B cell (primary cell): ENCODE measurements around the gene CDKAL1. TPM values are rescaled to one million over a fixed set of nuclear protein-coding genes. Genes with fewer than 3 reads are reported as not detected.

Experiments used
- ATAC-seq: fragments of 200-7000 bp; cut with Tn5 transposase; one replicate; pipeline ENCODE4 v1.10.0; 2021; ENCODE audit warnings: low read depth, mild to moderate bottlenecking, moderate number of reproducible peaks, moderate library complexity
- CTCF ChIA-PET: fragments of 350-600 bp; sonication (Branson Sonifier 250); formaldehyde crosslinking; loops from one replicate; lab custom pipeline; 2021; ENCODE audit warnings: antibody characterized with exemption, inconsistent platforms; lab: Charles Lee
- POLR2A ChIA-PET: fragments of 350-600 bp; sonication (Branson Sonifier 250); formaldehyde crosslinking; loops from one replicate; lab custom pipeline; 2021; ENCODE audit warnings: antibody characterized with exemption; lab: Charles Lee
- DNase-seq: peaks from one replicate; pipeline ENCODE4 v3.0.0; 2013
- H2AFZ ChIP-seq: 2 replicates; pipeline ENCODE4 v1.6.1; 2012; ENCODE audit warnings: mild to moderate bottlenecking, low read depth, low read length; ENCODE audit not compliant: insufficient read depth, poor library complexity, severe bottlenecking
- H3K27ac ChIP-seq, 2 donors: 1 replicate in 1 of 2; 2 replicates in 1 of 2; pipeline ENCODE4 v1.5.1; 2012 to 2013; ENCODE audit warnings: low read length in 2 of 2, mild to moderate bottlenecking in 2 of 2, moderate library complexity in 1 of 2
- H3K27me3 ChIP-seq, 4 experiments: fragments of 200-600 bp in 1 of 4; sonication (generic) in 1 of 4; replicated peaks in 1 of 4; 1 replicate in 2 of 4; 2 replicates in 2 of 4; pipeline versions ENCODE4 v1.6.1 to v1.7.0; 2013 to 2016; ENCODE audit warnings: low read length in 3 of 4, mild to moderate bottlenecking in 2 of 4, mixed read lengths in 1 of 4, moderate library complexity in 1 of 4; ENCODE audit not compliant: insufficient read depth in 4 of 4, control insufficient read depth in 3 of 4; ENCODE audit errors: control extremely low read depth in 1 of 4
- H3K36me3 ChIP-seq, 2 experiments: replicated peaks in 1 of 2; 1 replicate in 1 of 2; 2 replicates in 1 of 2; pipeline versions ENCODE4 v1.6.1 to v1.7.1; 2013; ENCODE audit warnings: low read length in 1 of 2; ENCODE audit not compliant: insufficient read depth in 2 of 2, control insufficient read depth in 1 of 2; ENCODE audit errors: control extremely low read depth in 1 of 2, extremely low read depth in 1 of 2
- H3K4me1 ChIP-seq, 2 donors: fragments of 200-600 bp in 1 of 2; sonication (generic) in 1 of 2; 1 replicate in 1 of 2; 2 replicates in 1 of 2; pipeline versions ENCODE4 v1.5.1 to v1.6.1; 2013 to 2017; ENCODE audit warnings: low read length in 2 of 2; ENCODE audit not compliant: control insufficient read depth in 2 of 2, insufficient read depth in 2 of 2
- H3K4me2 ChIP-seq: replicated peaks from 2 replicates; pipeline ENCODE3; 2012; ENCODE audit warnings: mild to moderate bottlenecking, low read depth, low read length; ENCODE audit not compliant: poor library complexity, severe bottlenecking
- H3K4me3 ChIP-seq, 5 experiments: fragments of 200-600 bp in 1 of 5; sonication (generic) in 1 of 5; 1 replicate in 3 of 5; 2 replicates in 2 of 5; pipeline versions ENCODE4 v1.5.1 to v1.7.0; 2011 to 2016; ENCODE audit warnings: low read length in 4 of 5, mild to moderate bottlenecking in 4 of 5, low read depth in 2 of 5, control low read depth in 1 of 5, moderate library complexity in 1 of 5; ENCODE audit not compliant: insufficient read depth in 1 of 5; ENCODE audit errors: control extremely low read depth in 1 of 5, extremely low read depth in 1 of 5
- H3K79me2 ChIP-seq: fragments of 200-600 bp; sonication (generic); one replicate; pipeline ENCODE4 v1.6.0; 2016; ENCODE audit warnings: low read length; ENCODE audit not compliant: control insufficient read depth, insufficient read depth
- H3K9ac ChIP-seq: fragments of 200-600 bp; sonication (generic); 2 replicates; pipeline ENCODE4 v1.6.1; 2017; ENCODE audit warnings: mild to moderate bottlenecking, low read length, moderate library complexity
- H3K9me3 ChIP-seq, 3 donors: one replicate each; pipeline versions ENCODE4 v1.6.1 to v1.7.1; 2013; ENCODE audit warnings: low read length in 2 of 3; ENCODE audit not compliant: control insufficient read depth in 2 of 3, insufficient read depth in 1 of 3; ENCODE audit errors: control extremely low read depth in 1 of 3
- H4K20me1 ChIP-seq: 2 replicates; pipeline ENCODE4 v1.6.0; 2012; ENCODE audit warnings: mild to moderate bottlenecking, low read length; ENCODE audit not compliant: insufficient read depth, control insufficient read depth, poor library complexity, severe bottlenecking
- H3K27ac Mint-ChIP-seq: one replicate; pipeline ENCODE4 v1.8.0; 2021; ENCODE audit warnings: mixed read lengths
- H3K27me3 Mint-ChIP-seq: one replicate; pipeline ENCODE4 v1.8.0; 2021; ENCODE audit warnings: mixed read lengths
- H3K4me1 Mint-ChIP-seq: one replicate; pipeline ENCODE4 v1.8.0; 2021; ENCODE audit warnings: mixed read lengths
- H3K4me3 Mint-ChIP-seq: one replicate; pipeline ENCODE4 v1.8.0; 2021; ENCODE audit warnings: mixed read lengths
- H3K9me3 Mint-ChIP-seq: one replicate; pipeline ENCODE4 v1.8.0; 2022; ENCODE audit warnings: mixed read lengths; ENCODE audit not compliant: insufficient read depth
- EZH2 ChIP-seq: IDR thresholded peaks from 2 replicates; pipeline ENCODE4 v1.6.1; 2012; ENCODE audit warnings: borderline replicate concordance, low read depth, mild to moderate bottlenecking, moderate library complexity, low read length; ENCODE audit not compliant: insufficient read depth, poor library complexity, severe bottlenecking
- WGBS: methylation state at CpG from one replicate; pipeline ENCODE4 v1.1.5; 2013; ENCODE audit warnings: missing lambda C conversion rate; ENCODE audit not compliant: insufficient coverage; 5-methylcytosine and 5-hydroxymethylcytosine counted together
- intact Hi-C: fragments of 100-400 bp; cut with micrococcal nuclease; formaldehyde crosslinking; loops from one replicate; pipeline ENCODE4 v1.10.0; 2022
- polyA plus RNA-seq: library from polyadenylated mRNA; depleted of rRNA; stranded (reverse); fragments of >200 nt; gene quantifications from 2 replicates; pipeline ENCODE4 v1.2.3, GENCODE V29; 2012
- total RNA-seq, 2 donors: library from RNA; stranded (reverse); fragments of 120-200 nt in 1 of 2; gene quantifications; 1 replicate in 1 of 2; 2 replicates in 1 of 2; pipeline versions ENCODE4 v1.2.3 to v1.2.4, GENCODE V29; 2013 to 2022
- TF ChIP-seq, protein P1 (sequence below): fragments of 200-600 bp; IDR thresholded peaks from one replicate; pipeline ENCODE4 v1.8.0; 2022; ENCODE audit warnings: antibody characterized with exemption, mild to moderate bottlenecking

The CDKAL1 gene
- total and polyA plus RNA-seq, 2 donors (not counting 1 experiment from before 2014, with no cell fraction given) = 6.1 to 33.3 TPM

DNA sequence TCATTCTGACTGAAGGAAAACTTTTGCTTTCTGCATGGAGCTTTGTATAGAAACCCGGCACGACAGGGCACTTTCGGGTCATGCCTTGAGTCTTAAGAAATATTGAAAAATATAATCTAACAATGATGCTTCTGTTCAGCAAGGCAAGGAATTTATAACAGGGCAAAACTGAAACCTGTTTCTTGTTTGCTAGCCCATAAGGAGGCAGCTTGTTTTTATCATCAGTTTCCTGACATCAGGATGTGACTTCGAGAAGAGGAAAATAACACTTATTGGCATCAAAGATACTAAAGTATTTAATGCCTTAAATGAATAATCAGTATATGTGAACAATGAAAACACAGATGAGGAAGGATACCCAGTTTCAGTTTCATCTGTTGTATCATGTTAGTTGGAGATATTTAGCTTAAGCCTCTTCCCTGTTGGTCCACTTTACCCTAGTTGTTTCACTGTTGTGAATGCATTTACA lies 146.5 kb downstream of the CDKAL1 start:
- intact Hi-C loops = no loop called here
- peak; percentile 4 for DNase-seq
- H3K27ac Mint-ChIP-seq = peak overlapping the region; percentile 33

DNA sequence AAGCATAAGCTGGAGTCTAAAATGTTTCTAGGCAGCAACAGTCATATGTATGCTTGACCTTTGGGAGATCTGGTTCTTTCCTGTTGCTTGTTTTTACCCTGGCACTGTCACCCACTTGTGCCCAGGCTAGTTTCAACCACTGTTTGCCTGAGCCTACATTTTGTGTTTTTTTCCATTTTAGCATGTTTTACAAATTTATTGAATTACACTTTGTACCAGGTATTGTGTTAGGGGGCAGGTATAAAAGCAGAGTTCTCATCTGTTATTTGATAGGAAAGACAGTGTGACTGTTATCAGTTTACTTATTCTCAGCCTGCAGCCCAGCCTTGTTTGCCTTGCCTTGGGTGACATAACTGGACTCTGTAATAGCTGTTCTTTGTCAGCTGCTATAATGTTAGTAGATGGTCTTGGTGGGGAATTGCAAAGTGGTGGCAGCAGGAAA lies 147.0 kb downstream of the CDKAL1 start:
- intact Hi-C loops = no loop called here
- no peaks in the 10 kb centered on the region for H3K27me3 Mint-ChIP-seq
- POLR2A ChIA-PET = no interaction called here
- ATAC-seq (no peak), DNase-seq (no peak)
- Histone ChIP-seq H4K20me1 (no peaks in the 10 kb centered on the region), H3K4me3 (no peak overlapping the region), H2AFZ (no peak overlapping the region), H3K36me3 (no peaks in the 10 kb centered on the region), H3K27me3 (no peaks in the 10 kb centered on the region), H3K9ac (no peak overlapping the region), H3K27ac (no peak overlapping the region), H3K4me2 (peak overlapping the region; percentile 14), H3K9me3 (no peaks in the 10 kb centered on the region), H3K4me1 (peaks cover 9% of the 10 kb centered on the region in 2 donors), H3K79me2 (peaks cover 32% of the 10 kb centered on the region)
- CTCF ChIA-PET = no interaction called here
- H3K27ac Mint-ChIP-seq = peak overlapping the region; percentile 33
- no peak overlapping the region for H3K4me3 Mint-ChIP-seq
- H3K4me1 Mint-ChIP-seq = peaks cover 21% of the 10 kb centered on the region
- TF ChIP-seq EZH2 = no peak
- TF ChIP-seq, protein P1, sequence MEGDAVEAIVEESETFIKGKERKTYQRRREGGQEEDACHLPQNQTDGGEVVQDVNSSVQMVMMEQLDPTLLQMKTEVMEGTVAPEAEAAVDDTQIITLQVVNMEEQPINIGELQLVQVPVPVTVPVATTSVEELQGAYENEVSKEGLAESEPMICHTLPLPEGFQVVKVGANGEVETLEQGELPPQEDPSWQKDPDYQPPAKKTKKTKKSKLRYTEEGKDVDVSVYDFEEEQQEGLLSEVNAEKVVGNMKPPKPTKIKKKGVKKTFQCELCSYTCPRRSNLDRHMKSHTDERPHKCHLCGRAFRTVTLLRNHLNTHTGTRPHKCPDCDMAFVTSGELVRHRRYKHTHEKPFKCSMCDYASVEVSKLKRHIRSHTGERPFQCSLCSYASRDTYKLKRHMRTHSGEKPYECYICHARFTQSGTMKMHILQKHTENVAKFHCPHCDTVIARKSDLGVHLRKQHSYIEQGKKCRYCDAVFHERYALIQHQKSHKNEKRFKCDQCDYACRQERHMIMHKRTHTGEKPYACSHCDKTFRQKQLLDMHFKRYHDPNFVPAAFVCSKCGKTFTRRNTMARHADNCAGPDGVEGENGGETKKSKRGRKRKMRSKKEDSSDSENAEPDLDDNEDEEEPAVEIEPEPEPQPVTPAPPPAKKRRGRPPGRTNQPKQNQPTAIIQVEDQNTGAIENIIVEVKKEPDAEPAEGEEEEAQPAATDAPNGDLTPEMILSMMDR = no peak
- peaks cover 3% of the 10 kb centered on the region for H3K9me3 Mint-ChIP-seq

More for the DNA sequence above, 146.5 kb downstream of the CDKAL1 start:
- Mint-ChIP-seq H3K4me3 (no peak overlapping the region), H3K4me1 (peaks cover 21% of the 10 kb centered on the region), H3K9me3 (peaks cover 3% of the 10 kb centered on the region), H3K27me3 (no peaks in the 10 kb centered on the region)
- Histone ChIP-seq H2AFZ (no peak overlapping the region), H3K9ac (peak overlapping the region; percentile 3), H3K27me3 (no peaks in the 10 kb centered on the region), H3K36me3 (no peaks in the 10 kb centered on the region), H3K4me2 (peak overlapping the region; percentile 14), H3K4me3 (no peak overlapping the region), H3K4me1 (peaks cover 9% of the 10 kb centered on the region in 2 donors), H4K20me1 (no peaks in the 10 kb centered on the region), H3K9me3 (no peaks in the 10 kb centered on the region), H3K79me2 (peaks cover 26% of the 10 kb centered on the region), H3K27ac (no peak overlapping the region)
- CTCF ChIA-PET = no interaction called here
- POLR2A ChIA-PET = no interaction called here
- TF ChIP-seq, protein P1 = no peak
- TF ChIP-seq EZH2 = no peak
- ATAC-seq = no peak
- 83% methylated on average over 3 of the region's 4 CpGs for WGBS
